Effector CD4-positive, alpha-beta T cell (primary cell): ENCODE data around the gene PRSS23.

Source experiments
- DNase-seq: peaks from one replicate; pipeline ENCODE4 v3.0.0-alpha.2; 2020

PRSS23 gene

DNA sequence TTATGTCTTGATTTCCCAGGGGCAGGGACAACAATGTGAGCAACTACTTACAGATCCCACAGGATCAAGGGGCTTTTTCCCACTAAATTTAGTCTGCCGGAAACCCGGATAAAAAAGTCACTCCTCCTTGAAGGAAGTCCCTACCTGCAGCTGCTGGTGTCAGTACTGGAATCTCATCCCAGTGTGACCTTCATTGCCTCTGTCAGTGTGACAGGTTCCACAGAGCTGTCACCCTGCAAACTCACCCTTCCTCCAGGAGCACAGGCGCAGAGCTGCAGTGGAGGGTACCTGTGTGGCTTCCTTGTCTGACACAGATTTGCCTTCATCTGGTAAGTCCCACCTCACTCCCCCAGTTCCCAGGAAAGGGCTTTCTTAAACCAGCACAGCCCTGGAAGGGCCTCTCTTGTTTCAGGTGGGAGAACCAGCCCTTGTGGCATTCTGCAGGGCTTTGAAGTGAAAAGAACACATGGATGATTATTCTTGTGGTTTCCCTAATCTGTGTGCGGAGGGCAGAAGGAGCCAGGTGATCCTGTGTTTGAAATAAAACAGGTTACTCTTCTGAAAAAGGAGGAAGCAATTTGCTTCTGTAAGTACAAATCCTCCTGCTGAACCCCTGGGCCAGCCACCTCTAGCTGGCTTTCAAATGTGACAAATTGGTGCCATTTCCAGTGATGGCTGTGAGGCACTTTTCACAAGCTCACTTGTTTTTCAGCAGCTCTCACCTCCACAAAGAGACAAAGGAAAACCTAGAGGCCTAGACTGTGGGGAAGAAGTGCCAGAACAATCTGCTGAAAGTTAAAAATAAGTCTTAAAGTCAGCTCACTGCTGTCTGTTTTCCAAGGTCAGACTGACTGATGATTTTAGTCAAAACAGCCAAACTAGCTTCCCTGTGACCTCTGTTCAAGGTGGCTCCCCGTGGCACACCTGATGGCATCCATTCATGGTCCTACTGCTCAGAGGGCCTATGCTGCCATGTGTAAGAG is 9.2 kb upstream of the PRSS23 start:
- DNase-seq, result no peak

- no peak for DNase-seq
Measured at GRCh38 chr11:86792150-86792549, 8.2 kb upstream of the PRSS23 start.

- no peak for DNase-seq
Measured at GRCh38 chr11:86793307-86793706, 7.0 kb upstream of the PRSS23 start.

GRCh38 chr11:86795511-86795910 is 4.8 kb upstream of the PRSS23 start:
- no peak for DNase-seq

- DNase-seq, result no peak
Measured at GRCh38 chr11:86795949-86796348, 4.4 kb upstream of the PRSS23 start.

GRCh38 chr11:86797133-86797532 is 3.2 kb upstream of the PRSS23 start:
- DNase-seq, result no peak

DNA sequence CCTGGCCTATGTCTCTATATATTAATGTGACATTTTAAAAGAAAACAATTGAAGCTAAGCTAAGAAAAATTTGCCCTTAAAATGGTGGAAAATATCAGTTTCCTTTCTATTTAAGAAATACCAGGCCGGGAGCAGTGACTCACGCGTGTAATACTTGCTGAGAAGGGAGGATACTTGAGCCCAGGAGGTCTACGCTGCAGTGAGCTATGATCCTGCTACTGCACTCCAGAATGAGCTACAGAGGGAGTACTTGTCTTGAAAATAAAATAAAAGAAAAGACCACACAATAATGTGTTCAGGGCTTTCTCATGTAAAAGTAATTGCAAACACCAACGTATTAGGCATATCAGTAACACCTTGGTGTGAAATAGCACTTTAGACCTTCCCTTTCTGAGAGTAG is 1.4 kb upstream of the PRSS23 start:
- no peak for DNase-seq

- no peak for DNase-seq
Measured at GRCh38 chr11:86799680-86800075, 664 bp upstream of the PRSS23 start.

DNA sequence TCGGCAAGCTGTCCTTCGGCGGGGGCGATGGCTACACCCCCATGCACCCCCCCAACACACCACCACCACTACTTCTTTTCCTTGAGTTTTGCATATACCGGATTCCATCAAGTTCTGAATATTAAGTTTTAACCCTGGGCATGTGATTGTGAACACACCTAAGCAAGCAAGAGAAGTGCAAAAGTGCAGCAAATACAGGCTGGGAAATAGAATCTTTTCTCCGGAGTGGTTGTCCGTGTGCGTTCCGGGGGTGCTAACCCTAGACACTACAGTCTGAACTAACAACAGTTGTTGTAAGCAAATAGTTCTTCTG is 574 bp downstream of the PRSS23 start:
- no peak for DNase-seq

DNA sequence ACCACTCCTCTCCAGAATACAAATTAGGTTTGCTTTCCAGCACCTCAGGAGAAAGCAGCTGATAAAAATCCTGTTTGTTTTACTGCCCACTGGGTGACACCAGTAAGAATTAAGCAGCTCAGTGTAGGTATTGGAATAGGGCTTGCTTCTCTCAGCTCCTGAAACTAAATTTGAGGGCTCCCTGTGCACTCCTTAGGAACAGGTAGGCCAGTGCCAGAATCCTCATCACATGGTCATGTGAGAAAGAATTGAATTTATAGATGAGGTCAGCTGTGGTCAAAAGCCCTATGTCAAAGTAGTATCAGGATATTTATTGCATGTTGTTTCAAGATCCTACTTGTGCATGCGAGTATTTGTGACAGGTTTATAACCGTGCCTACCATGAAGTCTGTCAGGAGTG is 1.0 kb downstream of the PRSS23 start:
- DNase-seq, result no peak

- DNase-seq, result no peak
Measured at GRCh38 chr11:86802146-86802545, 1.8 kb downstream of the PRSS23 start.

DNA sequence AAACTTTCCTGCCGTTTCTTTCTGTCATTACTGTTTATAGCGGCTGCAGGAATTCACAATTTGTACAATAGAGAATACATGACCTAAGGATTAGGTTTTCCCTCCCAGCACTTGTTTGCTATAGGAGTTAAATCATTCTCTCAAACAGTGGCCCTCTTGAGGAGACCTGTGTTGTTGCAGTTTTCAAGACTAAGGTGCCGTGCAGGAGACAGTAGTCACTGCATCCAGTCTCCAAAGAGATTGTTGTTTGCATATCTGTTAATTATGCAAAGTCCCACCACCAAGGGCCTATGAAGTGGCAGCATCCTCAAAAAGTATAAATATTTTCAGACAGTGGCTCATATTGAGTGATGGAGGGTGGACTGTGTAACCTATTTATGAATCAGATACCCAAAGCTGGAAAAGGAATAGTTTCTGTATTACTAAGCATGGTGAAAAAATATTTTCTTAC is 2.3 kb downstream of the PRSS23 start:
- no peak for DNase-seq

GRCh38 chr11:86803136-86804045 is 3.0 kb downstream of the PRSS23 start:
- DNase-seq, result no peak

DNA sequence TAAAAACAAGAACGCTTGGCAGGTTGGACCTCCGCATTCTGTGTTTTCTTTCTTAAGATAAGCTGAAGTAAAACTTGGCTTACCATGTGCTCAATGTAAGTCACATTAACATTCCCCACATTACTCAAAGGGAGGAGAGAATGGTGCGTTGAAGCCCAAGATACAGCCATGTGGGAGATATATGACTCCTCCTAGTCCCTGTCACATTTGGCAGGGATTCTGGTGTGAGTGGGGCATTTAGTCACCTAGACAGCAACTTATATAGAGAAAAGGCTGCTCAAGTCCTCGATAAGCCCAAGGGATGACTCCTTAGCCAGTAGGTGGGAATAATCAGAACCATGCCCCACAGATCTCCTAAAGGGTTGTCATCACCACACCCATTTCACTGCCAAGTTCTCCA is 4.6 kb downstream of the PRSS23 start:
- DNase-seq, result no peak

- no peak for DNase-seq
Measured at GRCh38 chr11:86805873-86806310, 5.5 kb downstream of the PRSS23 start.

DNA sequence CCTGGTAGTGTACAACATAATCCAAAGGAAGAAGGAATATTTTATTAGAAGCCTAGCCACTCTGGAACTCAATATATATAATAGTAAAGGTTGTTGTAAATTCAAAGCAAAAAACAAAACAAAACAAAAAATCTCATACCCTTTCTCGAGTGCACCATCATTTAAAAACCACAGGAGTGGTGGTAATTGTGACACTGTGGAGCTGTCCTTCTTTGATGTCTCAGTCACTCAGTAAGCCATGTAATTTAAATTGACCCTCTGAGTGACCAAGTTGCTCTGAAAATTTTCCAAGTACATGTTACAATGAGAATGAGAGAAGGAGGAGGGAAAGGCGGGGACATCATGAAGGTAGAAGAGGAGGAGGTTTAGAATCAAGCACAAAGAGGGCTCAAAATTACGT is 6.6 kb downstream of the PRSS23 start:
- DNase-seq, result no peak

GRCh38 chr11:86807360-86807759 is 7.0 kb downstream of the PRSS23 start:
- DNase-seq, result no peak

DNA sequence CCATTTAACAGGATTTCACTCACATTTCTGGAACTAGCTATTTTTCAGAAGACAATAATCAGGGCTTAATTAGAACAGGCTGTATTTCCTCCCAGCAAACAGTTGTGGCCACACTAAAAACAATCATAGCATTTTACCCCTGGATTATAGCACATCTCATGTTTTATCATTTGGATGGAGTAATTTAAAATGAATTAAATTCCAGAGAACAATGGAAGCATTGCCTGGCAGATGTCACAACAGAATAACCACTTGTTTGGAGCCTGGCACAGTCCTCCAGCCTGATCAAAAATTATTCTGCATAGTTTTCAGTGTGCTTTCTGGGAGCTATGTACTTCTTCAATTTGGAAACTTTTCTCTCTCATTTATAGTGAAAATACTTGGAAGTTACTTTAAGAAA is 9.2 kb downstream of the PRSS23 start:
- DNase-seq, result no peak

GRCh38 chr11:86810288-86810687 is 9.9 kb downstream of the PRSS23 start:
- DNase-seq, result no peak

GRCh38 chr11:86811637-86812321 is 11.4 kb downstream of the PRSS23 start:
- DNase-seq, result no peak

DNA sequence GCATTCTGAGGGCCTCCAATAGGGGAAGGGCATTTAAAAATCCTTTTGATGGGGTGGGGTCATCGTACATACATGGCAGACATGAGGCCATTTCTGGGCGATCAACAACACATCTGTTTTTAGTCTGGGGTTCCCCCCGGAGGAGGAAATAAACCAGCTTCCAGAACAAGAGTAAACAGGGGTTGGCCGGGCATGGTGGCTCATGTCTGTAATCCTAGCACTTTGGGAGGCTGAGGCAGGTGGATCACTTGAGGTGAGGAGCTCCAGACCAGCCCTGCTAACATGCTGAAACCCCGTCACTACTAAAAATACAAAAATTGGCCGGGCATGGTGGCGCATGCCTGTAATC is 12.0 kb downstream of the PRSS23 start:
- no peak for DNase-seq

- no peak for DNase-seq
Measured at GRCh38 chr11:86812981-86813380, 12.6 kb downstream of the PRSS23 start.

GRCh38 chr11:86814775-86815174 is 14.4 kb downstream of the PRSS23 start:
- no peak for DNase-seq
